ENCODE data around the gene ABCC5.
A peak's percentile ranks its signal among the peaks of the same experiment; 100 is the strongest.

Gene ABCC5

DNA sequence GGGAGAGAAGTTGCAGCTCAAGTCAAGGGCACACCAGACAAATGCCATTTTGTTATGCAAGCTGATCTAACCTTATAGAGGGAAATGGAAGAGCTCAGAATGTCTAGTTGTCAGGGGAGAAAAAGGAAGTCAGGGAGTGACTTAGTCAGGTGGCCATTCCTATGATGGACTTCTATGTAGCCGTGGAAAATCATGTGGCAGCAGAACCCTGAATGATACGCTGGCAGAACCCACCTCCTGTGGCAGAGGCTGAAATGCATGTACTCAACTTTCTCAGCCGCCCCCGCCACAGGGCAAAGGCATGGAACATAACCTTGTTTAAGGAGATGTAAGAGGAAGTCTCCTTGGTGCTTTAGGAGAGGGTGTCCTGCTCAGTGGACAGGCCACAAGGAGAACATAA lies 95.3 kb downstream of the ABCC5 start:
- no peak for DNase-seq (ENCODE audit: low spot score)

DNA sequence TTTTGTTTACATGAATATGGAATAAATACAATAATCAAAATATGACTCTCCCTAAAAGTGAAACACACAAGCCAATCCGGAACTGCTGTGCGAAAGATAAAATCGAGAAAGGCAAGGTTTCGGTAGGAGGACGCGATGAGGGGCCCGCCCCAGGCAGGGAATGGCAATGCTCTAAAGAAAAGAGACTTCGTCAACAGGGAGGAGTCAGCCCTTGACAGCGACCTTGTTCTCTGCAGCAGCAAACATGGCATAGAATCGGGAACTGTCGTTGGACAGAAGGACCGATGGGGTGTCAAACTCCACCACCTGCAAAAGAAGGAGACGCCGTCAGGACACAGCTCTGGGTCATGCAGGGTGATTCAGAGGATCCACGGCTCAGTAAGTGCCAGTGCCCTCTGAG lies 96.6 kb downstream of the ABCC5 start:
- no peak for DNase-seq (ENCODE audit: low spot score)

DNA sequence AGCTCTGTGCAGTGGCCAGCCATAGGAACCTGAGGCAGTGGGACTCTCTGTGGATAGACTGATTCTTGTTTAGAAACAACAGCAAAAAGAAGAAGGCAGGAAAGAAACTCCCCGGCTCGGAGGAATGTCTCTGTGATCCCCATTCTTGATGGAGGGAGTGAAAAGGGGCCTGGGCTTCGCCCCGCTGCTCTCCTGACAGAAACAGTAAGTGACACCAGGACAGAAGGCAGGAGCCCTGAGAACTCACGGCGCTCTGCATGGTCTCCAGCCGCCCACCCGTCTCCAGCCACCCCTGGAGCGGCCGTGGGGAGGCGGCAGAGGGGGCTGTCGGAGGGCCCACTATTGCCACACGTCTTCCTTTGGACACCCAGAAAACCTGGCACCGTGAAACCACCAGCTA lies 97.3 kb downstream of the ABCC5 start:
- no peak for DNase-seq (ENCODE audit: low spot score)

DNA sequence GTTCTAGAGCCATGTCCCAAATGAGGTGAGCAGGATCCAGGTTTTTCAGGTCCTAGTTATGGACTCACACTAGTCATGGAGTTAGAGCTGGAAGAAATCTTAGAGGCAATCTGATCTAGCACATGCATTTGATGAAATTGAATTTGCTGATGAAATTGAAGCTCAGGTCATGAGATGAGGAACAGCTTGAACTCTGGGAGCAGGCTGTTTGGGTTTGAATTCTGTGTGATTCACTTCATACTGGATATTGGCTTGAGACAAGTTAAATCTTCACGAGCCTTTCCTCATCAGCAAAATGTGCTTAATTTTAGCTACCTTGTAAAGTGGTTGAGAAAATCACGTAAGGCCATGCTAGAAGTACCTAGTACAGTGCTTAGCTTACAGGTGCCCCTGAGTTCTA lies 99.5 kb downstream of the ABCC5 start:
- DNase-seq (ENCODE audit: low spot score), result no peak

DNA sequence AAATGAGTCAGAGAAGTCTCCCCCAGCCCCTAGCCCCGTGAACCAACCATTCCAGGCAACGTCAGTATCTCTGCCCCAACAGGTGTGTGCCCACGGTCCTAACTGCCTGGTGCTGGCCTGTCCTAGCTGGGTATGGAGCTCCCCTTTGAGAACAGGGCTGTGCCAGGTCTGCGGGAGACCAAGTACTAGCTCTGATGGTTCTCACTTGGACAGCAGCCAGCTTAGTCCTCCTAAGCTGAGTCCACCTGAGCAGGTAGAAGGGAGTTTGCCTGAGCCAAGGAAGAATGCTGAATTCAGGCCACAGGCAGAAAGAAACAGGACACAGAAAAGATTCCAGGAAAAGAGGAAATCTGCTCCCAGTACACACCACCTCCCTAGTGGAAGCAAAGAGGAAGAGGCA lies 99.9 kb downstream of the ABCC5 start:
- no peak for DNase-seq (ENCODE audit: low spot score)

DNA sequence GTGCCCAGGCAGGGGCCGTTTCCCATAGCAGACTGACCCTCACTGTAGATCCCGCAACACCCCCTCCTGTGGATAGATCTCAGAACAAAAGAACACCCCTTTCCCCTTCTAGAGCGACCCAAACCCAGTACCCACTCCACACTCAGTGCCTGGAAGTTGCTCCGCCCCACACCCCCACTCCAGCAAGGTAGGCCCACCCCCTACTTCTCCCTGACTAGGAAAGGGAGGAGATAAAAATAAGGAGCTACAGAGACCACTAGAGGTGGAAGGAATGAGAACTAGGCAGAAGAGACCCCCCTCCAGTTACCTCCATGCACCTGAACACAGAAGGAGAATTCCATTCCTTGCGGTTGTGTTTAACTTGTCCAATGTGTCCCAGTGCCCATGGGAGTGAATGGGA lies 102.8 kb downstream of the ABCC5 start:
- no peak for DNase-seq (ENCODE audit: low spot score)

DNA sequence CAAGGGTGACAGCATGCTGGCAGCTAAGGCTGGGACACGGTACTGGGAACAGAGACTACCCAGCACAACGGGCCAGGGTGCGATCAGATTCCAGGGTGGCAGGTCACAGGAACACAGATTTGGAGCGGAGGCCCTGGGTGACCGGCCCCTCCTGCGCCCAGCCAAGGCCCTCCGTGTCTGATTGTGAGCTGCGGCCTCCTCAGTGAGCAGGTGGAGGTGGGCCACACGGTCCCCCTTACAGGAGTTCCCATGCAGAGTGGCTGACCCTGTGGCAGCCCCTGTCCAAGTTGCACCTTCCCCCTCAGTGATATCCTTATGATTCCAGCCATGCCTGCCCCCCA lies 104.1 kb downstream of the ABCC5 start:
- DNase-seq (ENCODE audit: low spot score), result no peak

DNA sequence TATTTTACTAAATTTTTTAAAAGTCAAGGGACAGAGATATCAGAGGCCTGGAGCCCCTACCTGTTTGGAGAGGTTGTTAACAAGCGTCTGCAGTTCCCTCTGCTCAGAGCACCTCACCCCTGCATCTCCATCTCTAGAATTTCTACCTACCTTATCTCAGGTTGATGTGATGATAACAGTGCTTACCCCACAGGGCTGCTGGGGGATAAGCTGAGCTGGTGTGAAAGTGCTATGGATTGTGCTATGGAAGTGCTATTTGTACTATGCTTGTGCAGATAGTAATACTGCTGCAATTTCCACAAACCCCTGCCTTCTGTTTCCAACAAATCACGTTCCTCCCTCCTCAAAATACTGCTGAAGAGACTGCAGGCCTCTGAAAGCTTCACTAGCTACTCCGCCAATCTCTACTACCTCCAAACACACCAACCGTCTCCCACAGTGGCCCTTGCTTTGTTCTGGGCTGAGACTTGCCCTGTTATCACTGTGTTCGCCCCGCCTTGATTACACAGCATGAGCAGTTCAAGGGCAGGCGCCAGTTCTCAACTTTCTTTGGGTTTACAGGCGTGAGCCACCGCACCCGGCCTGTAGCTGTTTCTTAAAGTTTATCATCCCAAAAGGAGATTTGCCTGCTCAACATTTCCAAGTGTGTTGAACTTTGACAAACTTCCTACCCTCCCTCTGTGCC lies 104.6 kb downstream of the ABCC5 start:
- no peak for DNase-seq (ENCODE audit: low spot score)

DNA sequence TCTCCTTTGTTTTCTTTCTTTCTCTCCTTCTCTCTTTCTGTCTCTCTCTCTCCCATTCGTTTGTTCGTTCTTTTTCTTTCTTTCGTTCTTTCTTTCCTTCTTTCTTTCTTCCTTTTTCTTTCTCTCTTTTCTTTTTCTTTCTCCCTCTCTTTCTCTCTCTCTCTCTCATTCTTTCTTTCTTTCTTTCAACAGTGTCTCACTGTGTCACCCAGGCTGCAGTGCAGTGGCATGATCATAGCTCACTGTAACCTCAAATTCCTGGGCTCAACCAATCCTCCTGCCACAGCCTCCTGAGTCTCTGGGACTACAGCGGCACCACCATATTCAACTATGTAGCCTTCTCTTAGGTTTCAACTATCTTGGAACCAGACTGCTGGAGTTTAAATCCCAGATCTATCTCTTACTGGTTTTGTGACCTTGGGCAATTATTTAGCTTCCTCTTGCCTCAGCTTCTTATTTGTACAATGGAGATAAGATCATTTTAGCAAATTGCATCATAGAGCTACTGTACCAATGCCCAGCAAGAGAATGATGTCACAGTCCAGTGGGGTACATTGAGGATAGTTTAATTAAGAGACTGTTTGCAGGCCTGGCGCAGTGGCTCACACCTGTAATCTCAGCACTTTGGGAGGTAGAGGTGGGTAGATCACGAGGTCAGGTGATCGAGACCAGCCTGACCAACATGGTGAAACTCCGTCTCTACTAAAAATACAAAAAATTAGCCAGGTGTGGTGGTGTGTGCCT lies 105.7 kb downstream of the ABCC5 start:
- no peak for DNase-seq (ENCODE audit: low spot score)

DNA sequence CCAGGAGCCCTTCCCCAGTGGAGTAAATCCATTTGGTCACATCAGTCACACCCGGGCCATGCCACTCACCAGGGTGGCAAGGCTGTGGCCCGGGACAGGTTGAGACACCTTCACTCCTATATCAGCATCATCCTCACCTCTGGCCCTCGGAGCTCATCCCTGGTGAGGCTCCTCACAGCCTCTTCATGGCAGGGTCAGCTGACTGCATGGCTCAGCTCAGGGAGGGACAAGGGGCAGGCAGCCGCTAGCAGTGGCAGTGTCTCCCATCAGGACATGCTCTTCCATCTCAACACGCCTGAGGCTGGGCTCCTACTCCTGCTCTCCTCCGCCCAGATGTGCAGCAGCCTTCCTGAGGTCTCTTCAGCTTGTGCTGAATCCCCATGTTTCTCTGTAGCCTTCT lies 106.6 kb downstream of the ABCC5 start:
- DNase-seq (ENCODE audit: low spot score), result no peak

DNA sequence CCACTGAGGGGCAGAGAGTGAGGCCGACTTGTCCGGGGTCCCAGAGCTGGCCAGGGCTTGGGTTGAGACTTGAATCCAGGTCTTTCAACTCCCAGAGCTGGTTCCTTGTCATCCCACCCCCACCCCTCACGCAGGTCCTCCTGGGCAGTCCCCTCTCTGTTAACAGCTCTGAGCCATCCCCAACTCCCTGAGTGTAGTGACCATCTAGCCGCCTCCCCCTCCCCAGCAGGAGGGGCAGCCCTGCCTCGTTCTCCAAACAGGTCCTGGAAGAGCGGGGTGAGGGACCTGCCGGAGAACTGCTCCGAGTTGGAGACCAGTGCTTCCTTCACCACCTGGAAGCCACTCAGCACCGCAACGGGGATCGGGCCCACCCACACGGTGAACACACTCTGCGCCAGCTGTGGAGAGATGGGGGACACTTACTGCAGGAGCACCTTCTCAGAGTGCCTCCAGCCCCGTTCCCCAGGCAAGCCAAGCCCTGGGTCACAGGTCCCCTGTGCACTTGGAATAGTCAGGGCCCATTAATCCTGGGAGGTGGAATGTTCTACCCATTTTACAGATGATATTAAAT lies 108.6 kb downstream of the ABCC5 start:
- no peak for DNase-seq (ENCODE audit: low spot score)

DNA sequence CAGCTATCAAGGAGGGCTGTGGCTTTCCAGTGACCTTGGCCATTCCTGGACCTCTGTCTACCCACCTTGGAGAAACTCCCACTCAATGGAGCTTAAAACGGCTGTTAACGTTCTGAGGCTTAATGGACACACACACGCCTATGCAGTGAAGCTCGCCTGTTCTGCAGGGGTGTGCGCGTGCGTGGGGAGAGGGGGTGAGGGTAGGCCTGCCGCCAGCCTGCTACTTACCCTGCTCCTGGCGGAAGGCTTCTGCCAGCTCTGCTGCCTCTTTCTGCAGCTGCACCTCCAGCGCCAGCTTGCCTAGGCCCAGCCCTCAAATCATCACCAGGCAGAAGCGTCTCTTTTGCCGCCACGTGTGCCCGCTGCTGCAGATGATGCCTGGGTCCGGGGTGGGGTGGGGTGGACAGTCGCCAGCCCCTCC lies 109.8 kb downstream of the ABCC5 start:
- DNase-seq (ENCODE audit: low spot score), result no peak

DNA sequence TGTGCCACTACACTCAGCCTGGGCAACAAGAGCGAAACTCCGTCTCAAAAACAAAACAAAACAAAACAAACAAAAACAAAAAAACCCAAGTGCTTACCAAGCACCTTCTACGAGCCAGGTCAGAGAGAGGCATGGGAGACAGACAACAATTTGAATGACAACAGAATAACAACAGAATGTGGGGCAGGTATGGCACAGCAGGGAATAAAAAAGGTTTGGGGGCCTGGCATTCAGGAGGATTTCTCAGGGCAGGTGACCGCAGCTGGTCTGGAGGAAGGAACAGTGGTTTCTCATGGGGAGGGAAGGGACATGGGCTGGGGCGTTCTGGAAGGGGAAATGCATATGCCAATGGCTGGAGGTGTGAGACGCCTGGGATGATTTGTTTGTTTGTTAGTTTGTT lies 110.5 kb downstream of the ABCC5 start:
- no peak for DNase-seq (ENCODE audit: low spot score)

DNA sequence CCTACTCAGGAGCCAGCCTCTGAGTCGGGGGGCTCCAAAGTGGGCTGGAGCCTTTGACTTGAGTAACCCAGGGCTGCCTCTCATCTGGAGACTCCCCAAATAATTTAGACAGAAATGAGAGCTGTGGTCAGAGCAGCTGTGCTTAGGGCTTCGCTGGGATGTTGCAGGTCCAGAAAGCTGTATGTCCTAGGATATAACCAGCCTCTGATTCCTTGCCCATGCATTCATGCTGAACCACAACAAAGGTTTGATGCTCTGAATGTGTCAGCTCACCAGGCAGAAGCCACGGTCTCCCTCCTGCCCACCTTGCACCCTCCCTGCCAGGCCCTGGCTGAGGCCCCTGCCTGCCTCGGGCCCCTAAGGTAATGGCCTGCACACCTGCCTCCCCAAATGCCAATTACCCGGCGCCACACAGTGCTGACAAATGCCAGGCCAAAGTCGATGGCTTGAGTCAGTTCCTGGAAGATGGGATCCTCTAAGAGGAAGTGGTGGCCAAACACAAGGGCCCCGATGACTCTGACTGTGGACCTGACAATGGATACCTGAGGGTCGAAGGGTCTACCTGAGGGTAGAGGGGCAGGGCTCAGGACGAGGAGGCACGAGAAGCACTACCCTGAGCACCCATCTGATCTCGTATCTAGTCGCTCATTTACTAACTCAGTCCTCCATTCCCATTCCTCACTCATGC lies 111.3 kb downstream of the ABCC5 start:
- DNase-seq (ENCODE audit: low spot score), result no peak

DNA sequence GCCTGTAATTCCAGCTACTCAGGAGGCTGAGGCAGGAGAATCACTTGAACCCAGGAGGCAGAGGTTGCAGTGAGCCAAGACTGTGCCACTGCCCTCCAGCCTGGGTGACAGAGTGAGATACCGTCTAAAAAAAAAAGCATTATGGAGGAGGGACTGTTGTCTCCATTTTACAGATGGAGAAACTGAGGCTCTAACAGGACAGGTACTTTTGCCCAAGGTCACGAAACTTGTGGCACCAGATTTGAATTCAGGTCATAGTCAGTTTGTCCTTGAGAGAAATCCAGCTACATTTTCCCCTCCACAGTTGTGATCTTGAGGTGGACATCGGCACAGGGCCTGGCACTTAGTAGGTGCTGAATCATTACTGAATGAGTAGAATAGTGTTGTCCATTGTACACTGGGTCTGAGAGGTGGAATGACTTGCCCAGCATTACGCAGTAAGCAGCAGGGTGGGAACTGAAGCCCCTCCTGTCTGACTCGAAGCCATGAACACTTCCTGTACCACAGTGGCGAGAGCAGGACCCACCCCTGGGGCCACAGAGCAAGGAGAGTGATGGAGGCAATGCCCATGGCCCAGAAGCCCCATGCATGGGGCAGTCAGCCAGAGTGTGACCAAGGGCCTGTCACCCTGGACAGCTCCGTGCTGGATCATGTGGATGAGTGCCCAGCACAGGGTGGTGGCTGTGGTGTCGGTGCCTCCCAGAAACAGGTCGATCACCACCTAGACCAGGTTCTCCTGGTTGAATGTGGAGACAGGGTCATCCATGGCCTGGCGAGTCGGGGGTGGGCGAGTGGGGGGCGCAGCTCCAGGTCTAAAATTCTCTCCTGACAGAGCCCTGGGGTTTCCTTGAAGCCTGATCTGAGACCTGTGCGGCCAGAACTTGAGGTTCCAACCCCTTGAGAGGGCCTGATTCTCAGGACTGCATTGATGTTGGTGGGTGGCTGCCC lies 112.6 kb downstream of the ABCC5 start:
- no peak for DNase-seq (ENCODE audit: low spot score)

DNA sequence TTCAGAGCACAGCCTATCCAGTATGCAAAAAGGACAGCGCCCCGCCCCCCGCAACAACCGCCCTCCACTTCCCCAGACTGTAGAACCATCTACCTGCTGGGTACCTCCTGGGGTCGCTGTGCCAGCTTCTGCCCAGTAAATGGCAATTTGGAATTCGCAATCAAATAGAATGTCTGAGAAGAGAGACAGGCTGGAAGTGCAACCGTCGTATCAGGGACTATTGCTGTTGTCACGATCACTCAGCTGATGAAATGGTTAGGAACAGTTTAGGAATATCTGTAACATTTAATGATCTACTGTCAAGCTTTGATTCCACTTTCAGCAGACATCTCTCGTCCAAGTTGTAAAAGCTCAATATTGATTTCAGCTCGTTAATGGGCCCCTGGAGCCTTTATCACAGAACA lies 119.7 kb downstream of the ABCC5 start:
- no peak for DNase-seq (ENCODE audit: low spot score)

DNA sequence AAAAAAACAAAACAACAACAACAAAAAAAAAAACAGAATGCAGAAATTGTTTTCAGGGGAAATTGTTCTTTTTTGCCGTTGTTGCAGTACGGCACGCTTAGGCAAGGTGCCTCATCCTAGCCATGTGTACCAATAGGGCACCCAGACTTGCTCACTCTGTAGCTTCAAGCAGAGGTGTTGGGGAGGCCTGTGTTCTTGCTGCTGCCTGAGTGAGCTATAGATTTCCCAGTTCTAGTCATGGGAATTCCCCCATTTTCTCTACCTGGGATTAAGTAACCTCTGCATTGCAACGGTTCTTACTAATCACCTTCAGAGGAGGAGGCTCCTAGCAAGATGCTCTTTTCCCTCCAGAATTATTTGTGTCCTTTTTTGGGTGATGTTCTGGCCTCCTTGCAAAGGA lies 120.1 kb downstream of the ABCC5 start:
- no peak for DNase-seq (ENCODE audit: low spot score)

DNA sequence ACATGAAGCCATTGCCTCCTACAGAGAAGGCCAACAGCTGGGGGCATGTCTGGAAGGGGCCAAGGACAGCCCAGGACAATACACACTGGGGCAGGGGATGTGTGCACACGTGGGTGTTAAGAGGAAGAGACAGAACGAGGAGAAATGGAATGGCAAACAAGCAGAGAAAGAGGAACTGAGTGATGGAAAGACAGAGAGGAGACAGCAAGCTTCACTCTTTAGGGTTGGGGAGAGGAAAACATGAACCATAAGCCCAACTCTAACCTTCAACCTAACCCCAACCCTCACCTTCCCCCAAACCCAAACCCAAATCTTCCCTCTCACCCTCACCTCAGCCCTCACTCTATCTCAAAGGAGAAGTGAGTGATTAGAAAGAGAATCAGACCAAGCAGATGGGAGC lies 121.1 kb downstream of the ABCC5 start:
- DNase-seq (ENCODE audit: low spot score), result no peak

DNA sequence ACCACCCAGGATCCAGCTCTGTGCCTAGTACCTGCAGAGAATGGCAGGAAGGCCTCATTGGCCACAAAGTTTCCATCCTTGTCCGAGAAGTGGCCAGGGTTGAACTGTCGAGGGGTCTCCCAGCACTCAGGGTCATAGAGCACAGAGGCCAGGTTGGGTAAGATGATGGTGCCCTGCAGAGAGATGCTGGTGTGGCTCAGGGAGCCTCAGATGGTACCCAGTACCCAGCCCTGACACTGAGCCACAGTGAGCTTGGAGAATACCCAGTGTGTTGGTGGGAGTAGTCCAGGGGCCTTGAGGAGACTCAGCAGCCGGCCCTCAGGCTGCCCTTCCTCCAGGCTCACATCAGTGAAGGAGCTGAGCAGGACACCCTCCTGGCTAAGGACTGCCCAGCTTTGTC lies 121.5 kb downstream of the ABCC5 start:
- no peak for DNase-seq (ENCODE audit: low spot score)

DNA sequence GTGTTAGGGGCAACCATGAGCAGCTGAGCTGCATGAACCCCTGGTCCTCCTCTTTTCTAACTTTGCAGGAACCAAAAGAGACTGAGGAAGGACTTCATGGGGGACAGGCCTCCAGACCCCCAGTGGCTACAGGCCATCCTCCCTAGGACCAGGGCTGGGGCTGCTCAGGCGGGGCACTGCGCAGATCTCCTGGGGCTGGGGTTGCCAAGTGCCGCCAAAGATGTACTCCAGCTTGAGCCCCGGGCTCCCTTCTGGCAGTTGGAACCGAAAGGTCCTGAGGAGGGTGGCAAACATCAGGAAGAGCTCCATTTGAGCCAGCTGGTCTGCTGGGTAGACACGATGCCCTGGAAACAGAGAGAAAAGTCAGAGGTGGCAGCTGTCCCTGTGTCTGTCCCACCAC lies 121.9 kb downstream of the ABCC5 start:
- DNase-seq (ENCODE audit: low spot score), result no peak

DNA sequence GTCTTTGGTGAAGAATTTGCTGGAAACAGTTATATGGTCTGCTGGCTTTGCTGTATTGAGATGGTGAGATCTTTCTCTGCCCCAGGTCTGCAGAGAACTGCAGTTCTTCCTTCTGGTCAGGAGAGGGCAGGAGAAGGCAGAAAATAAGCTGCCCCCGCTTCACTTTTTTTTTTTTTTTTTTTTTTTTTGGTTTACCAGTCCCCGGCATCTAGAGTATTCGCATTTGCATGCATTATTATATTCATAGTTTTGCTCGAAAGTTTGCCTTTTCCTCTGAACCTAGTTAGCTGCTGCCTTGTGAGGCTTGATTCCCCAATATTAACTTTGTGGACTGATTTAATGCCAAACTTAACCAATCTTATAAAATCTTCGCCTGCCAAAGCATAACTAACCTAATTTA lies 122.4 kb downstream of the ABCC5 start:
- DNase-seq (ENCODE audit: low spot score), result peak; percentile 58

DNA sequence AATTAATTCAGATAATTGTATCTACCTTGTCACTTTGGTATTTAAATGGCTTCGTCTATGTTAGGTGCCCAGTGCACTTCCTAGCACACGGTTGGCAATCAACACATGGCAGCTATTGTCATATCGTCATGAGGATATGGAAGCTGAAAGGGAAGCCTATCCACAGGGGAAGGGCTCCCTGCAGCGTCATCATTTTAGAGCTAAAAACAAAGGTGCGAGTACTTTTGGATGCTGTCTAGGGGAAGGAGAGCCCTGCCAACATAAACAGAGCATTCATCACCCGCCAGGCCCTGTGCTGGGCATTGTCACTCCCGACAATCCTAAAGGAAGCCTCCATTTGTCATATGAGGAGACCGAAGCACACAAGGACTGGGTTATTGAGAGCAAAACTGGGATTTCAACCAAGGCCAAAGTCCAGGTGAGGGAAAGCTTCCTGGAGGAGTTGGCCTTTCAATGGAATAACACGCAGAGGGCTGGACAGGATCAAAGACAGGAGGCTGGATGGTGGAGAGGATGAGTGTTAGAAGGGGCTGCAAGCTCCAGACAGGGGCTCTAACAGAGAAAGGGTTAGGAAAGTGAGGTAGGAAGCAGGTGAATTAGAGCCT lies 125.0 kb downstream of the ABCC5 start:
- DNase-seq (ENCODE audit: low spot score), result no peak
